ENCODE results near the gene CCDC112.

- no peak for TF ChIP-seq CTCF (IDR thresholded peaks at IDR 0.05)
- TF ChIP-seq POLR2A (IDR thresholded peaks at IDR 0.05) = no peak
- TF ChIP-seq EP300 (IDR thresholded peaks at IDR 0.05) = no peak
- TF ChIP-seq POLR2AphosphoS5 (IDR thresholded peaks at IDR 0.05) = no peak
Measured at GRCh38 chr5:115271295-115272050, 25.0 kb downstream of the CCDC112 start.

All from gastroesophageal sphincter (tissue), 3 donors.